Hepatocyte (in vitro differentiated cells): ENCODE measurements around the gene LCMT1.

Experiments
- CTCF ChIP-seq: fragments of 200-600 bp; sonication (generic); IDR thresholded peaks from 2 replicates; pipeline ENCODE4 v1.5.1; 2016; ENCODE audit warnings: antibody characterized with exemption, mild to moderate bottlenecking; ENCODE audit not compliant: poor library complexity
- EZH2 ChIP-seq: fragments of 200-600 bp; sonication (generic); IDR thresholded peaks from 2 replicates; pipeline ENCODE4 v1.6.1; 2016; ENCODE audit warnings: antibody characterized with exemption, mild to moderate bottlenecking, borderline replicate concordance
- EZH2phosphoT487 ChIP-seq: fragments of 200-600 bp; sonication (generic); IDR thresholded peaks from one replicate; pipeline ENCODE4 v1.6.1; 2018; ENCODE audit warnings: antibody characterized with exemption, mild to moderate bottlenecking, low read depth, moderate library complexity; ENCODE audit not compliant: unreplicated experiment, severe bottlenecking

GRCh38 chr16:25157271-25157875, 45.8 kb downstream of the LCMT1 start:
- TF ChIP-seq EZH2, result no peak
- no peak for TF ChIP-seq CTCF
- no peak for TF ChIP-seq EZH2phosphoT487
